Activated naive CD8-positive, alpha-beta T cell treated with anti-CD3 and anti-CD28 coated beads, Interleukin-2, amount 50 U/mL, for 16 hours (primary cell): Measurements from ENCODE around the gene BCAN.

Source experiments
- DNase-seq: peaks from one replicate; pipeline ENCODE4 v3.0.0-alpha.2; 2020; ENCODE audit warnings: low read depth, low spot score

Gene BCAN

DNA sequence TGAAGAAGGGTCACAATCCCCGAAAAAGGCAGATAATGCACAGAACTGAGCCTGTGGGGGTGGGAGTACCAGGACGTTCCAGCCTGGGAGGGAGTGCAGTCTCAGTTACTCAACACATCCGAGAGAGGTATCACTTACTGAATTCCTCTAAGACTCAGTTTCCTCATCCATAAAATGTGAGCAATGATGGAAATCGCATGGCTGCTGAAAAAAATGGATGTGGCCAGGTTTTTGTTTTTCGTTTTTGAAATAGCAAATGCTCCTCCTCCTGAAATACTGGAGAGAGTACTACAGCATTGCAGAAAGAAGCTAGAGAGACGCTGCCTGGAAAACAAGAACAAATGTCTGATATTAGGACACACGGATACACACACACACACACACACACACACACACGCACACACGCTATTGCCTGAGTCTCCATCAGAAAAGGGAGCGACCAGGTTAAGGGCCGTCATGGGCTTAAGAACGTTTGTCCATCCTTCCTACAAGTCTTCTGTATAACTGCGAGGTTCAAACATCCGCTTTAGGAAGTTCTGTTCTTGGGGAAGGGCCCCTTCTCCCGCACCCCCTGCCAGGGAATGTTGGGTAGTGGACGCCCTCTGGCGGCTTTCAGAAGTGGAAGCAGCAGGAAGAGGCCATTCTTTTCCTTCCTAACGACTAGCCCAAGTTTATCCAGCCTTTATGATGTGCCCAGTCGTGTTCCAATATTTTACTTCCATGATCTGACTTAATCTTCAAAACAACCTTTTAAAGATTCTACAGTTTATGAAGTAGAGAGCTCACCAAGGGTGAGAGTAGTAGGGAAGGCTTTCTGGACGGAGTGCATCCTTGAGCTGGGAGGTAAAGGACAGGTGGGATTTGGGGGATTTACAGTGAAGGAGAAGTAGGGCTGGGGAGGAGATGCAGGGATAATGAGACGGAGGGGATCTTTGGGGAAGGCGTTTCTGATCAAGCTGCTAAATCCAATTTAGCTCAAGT is 36.0 kb downstream of the BCAN start:
- DNase-seq, result no peak

DNA sequence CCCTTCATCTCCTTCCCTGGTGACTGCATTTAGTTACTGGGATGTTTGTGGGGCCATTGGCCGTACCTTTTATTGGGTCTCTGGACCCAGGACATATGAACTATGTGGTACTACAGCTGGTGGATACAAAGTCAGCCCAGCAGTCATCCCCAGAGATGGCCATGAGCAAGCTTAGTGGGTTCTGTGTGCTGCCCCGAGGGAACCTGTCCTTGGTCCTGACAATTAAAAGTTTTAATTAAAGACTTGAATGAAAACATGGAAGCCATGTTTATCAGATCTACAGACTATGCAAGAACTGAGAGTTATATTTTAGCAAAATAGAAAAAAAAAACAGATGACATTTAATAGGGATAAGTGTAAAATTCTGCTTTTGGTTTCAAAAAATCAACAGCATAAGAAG is 38.1 kb downstream of the BCAN start:
- DNase-seq, result no peak

DNA sequence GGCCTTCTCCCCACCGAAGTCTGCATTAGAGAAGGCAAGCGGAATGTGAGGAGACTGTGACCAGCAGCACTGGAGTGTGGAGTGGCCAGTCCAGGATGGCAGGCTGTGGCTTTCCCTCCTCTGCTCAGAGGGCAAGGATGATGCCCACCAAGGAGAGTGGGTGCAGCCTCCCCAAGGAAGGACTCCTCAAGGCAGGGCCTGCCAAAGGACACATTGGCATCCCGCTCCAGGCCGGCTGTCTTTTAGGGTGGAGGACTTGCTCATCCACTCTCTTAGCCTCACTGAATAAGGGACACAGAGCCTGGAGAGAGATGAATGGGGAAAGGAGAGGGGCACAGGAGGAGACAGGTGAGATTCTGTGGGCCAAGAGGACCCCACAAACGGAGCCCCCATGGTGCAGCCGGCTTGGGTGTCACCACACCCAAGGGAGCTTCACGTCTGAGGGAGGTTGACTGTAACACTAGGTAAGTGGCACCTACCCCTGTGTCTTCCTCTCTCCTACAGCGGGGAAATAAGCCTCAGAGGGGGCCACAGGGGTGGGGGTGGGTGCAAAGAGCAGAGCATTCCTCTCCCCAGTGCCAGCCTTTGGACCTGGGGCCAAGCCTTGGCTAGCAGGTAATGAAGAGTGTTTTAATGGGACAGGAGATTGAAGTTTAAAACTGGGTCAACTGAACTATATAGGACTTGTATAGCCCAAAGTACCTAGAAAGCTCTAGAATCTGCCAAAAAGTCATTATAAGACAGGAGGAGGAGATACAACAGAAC is 39.5 kb downstream of the BCAN start:
- no peak for DNase-seq

DNA sequence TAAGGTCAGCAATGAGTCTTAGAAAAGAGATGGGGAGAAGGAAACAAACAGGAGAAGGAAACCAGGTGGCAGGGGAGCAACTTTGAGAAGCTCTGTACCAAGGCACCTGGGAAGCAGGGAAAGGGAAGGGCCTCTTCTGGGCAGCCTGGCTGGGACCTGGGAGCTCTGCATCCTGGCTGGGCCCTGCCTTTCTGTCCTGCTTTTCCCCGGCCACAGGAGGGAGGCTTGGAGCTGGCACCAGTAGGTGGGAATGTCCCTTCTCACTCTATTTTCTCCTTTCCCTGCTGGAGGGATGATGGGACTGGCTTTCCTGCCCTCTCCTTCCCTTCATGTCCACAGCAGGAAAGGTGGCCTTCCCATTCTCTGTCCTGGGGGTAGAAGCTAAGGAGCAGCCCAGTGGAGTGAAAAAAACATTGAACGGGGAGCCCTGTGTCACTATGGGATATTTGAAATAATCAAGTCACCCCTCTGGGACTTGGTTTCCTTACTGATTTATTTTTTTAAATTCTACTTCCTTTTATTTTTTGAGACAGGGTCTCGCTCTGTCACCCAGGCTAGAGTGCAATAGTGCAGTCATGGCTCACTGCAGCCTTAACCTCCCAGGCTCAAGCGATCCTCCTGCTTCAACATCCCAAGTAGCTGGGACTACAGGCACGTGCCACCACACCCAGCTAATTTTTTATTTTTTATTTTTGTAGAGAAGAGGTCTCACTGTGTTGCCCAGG is 40.4 kb downstream of the BCAN start:
- DNase-seq, result no peak

DNA sequence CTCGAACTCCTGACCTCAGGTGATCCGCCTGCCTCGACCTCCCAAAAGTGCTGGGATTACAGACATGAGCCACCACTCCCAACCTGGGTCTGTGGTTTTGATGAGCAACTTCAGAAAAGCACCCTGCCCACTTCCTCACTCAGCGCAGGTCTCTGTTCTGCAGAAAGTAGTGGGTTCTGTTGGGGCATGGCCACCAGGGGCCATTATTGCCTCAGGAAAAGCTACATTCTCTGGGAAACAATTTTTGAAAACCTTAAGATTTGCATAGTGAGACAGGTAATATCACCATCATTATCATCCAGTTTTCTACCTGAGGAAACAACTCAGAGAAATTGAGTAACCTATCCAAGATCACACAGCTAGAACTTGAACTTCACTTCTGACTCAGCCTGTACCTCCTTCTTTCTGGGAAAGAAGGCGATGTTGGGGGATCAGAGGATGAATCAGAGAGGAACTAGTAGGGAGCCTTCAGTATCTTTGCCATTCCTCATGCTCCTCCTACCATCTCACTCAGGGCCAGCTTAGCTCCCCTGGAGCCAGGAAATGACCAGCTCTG is 42.4 kb downstream of the BCAN start:
- no peak for DNase-seq

DNA sequence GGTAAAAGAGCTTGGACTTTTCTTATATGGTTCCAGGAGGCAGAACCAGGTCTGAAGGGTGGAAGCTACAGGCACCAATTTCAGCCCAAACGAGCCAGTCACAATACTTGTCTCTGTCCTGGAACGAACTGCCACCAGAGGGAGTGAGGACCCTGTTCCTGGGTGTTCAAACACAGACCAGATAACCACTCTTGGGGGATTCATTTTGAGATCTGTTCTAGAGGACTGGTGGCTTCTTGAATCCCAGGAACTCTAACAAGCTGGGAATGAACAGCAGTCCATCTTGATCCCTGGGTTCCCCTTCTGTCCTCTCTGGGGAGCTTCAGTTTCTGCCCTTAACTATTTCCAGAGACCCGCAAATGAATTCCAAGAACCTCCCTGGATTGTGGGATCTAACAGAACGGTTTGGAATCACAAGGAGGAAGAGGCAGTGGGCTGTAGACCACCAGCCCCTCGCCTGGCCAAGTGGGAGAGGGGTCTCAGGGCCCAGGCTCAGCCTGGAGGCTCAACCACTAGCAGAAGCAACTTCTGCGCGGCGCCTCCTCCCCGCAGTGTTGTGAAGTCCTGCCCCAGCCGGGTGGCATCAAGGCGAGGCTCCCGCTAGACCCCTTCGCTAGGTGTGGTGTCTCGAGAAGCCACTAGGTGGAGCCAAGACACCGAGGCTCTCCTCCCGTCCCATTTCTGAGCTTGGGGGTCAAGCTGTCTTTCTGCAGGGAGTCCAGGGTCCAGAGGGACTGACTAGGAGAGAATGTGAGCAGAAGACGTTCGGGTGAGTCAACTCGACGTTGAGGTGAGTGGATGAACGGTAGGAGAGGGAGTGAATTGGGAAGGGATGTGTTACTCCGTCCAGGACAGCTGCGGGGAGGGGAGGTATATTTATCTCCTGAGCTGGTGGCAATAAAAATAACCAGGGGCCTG is 47.4 kb downstream of the BCAN start:
- DNase-seq, result peak; percentile 51

DNA sequence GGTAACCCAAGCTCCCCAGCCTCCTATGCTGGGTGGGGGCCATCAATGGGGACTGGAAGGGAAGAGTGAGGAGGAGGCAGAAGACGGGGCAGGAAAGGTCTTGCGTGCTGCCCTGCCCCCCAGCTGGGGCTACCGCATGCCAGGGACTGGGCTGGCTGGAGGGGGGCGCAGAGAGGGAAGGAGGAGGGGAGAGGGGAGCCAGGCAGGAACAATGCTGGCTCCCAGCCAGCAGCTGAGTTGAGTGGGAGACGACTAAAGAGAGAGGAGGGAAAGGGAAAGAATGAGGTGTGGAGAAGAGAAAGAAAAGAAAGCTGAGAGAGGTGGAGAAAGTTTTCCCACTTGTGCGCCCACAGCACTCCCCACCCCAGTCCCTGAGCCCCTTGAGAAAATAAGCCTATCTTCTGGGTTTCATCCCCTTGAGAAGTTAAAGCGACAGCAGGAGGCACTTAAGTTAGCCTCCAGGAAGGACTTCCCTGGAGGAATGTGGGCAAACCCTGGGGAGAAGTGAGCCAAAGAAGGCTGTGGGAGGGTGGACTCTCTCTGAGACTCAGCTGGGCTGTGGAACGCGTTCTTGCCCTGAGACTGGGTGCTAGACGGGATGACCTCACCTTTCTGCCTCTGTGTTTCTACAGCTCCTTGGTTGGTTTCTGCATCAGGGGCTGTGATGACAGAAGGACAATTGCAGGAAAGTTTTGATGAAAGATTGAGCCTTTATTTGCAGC is 48.2 kb downstream of the BCAN start:
- DNase-seq, result no peak

DNA sequence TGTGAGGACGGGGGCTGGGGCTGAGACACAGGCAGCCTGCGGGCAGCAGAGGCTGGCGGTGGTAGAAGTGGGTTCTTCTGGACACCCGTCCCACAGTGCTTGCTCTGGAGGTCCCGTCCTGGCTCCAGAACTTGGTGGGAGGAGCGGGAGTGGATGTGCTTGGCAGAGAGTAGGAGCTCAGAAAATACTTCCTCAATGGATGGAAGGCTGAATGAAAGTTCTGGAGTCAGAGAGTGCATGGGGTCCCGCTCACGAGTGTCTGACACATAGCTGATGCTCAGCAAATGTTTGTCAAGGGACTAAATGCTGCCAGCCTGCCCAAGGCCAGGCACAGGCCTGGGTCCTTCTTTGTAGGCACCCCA is 48.7 kb downstream of the BCAN start:
- DNase-seq, result no peak

DNA sequence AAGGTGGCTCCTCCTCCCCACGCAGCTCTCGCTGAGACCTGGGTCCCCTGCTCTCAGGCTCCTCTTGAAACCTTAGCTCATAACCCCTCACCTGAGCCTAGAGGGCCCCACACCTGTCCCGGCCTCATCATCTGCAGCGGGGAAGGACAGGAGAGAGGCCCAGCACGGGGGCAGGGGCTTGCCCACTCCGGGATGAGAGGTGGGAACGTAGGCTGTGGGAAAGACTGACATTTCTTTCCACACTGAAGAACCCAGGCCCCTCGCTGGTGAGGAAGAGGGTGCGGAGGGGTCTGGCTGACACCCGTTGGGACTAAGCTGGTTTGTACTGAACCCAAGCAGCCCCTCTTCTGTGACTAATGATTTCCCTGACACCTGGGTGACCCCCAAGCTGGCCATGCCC is 49.3 kb downstream of the BCAN start:
- DNase-seq, result no peak

DNA sequence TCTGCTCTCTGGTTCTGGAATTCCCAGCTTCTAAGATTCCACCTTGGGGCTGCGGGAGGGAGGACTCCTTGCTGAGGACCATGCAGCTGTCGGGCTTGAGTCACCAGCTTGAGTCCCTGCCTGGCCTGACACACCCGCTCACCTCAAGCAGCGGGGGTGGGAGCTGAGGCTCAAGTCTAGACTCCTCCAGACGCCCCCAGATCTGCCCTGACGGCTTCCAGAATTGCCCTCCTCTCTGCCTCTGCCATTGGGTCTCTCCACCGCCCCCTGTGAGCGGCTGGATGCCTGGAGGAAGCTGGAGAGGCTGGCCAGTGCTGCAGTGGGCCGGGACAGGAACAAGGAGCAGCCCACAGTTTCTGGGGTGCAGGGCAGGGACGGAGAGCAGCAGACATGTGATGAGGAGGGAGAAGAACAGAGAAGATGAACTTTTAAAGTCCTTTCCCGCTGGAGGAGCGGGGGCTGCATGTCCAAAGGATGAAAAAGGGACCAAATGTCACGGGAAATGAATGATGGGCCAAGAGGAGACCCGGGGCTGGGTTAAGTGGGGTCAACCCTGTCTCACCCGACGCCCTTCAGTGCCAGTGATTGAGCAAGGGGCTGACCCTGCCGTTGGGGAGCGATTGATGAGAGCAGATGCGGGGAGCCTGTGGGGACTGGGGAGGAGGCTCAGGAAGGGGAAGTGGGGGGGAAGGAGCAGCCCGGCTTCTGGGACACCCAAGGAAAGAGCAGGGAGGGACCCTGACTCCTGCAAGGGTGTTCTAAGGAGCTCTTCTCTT is 49.9 kb downstream of the BCAN start:
- DNase-seq, result no peak

DNA sequence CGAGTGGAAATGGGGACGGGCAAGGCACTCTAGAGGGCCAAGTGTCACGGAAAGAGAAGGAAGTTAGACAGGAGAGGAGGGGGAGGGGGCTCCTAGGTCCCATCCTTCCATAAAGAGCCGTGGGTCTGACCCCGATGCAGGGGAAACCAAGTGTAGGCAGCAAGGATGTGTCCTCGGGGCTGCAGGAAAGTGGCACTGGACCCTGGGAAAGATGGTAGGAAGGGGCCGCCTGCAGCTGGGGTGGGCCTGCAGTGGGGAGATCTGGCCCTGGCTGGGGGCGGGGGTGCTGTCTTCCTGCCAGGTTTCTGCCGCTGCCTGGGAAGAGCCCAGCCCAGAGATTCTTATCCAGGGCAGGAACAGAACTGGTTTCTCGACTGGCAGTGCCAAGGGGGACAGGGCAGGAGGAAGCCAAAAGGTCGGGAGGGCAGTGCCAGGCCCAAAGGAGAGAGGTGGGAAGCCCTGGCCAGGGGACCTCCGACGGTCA is 50.6 kb downstream of the BCAN start:
- no peak for DNase-seq

DNA sequence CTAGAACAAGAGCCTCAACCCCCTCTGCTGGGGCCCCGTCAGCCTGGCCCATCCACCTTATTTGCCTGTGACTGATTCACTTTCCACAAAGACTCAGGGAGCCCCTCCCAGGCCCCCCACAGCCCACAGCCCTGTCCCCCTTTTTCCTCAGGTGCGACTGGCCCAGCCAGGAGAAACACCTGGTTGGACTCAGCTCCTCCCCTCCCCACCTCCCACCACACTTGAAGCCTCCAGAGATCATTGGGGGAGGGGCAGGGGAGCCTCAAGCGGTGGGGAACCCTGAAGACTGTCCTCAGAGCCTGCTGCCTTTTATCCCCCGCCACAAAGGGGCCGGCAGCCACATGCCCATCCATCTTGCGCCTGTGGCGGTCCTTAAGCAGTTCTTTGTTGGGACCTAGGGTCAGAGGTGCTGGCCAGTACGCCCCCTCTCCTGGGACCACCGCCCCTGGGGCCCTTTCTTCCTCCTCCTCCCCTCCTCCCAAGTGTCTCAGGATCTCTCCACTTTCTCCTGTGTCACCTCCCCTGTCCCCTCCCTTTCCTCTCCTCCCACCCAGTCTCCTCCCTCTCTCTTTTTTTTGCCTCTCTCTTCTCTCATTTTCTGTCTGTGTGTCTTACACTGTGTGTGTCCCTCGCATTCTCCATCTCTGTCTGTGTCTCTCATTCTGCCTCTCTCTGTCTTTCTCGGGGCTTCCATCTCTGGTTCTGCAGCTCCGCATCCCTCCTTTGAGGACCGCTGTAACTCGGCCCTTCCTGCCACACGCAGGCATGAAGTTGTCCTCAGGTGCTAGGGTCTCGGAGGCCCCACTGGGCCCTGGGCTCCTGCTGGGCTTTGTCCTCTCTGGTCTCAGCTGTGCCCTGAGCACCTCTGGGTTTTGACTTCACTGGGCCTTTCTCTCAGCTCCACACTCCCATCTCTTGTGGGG is 51.3 kb downstream of the BCAN start:
- DNase-seq, result no peak

DNA sequence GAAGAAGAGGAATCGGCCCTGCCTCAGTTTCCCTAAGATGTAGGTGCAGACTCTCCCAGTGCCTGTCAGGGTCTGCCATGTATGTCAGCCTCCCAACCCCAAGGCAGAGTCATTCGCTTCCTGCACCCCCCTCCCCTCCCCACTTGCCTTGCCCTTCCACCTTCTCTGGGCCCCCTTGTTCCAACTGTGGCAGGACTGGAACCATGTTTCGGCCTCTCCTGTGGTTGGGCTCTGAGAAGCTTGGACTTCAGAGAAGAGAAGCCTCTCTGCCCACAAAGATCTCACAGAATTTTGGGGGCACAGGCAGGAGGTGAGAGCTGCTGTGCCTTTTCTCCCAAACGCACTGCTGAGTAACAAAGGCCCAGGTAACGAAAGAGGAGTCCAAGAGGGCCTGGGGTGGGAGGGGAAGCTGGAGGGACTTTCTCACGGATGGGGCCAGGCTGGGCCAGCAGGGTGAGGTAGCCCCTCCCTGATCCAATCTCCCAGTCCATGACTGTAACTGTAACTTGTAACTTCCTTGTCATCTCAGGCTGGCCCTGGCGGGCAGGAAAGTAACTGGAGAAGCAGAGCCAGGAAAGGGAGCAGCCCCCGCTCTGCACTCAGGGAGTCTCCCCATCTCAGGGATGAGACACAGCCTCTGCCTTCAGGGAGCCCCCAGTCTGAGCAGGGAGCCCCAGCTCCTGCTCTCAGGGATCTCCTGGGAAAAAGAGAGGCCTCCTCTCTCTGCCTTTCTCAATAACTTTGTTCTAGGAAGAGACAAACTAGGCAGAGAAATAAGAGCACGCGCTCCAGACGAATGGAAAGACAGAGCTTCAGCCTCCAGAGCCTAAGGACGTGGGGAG is 52.2 kb downstream of the BCAN start:
- no peak for DNase-seq

DNA sequence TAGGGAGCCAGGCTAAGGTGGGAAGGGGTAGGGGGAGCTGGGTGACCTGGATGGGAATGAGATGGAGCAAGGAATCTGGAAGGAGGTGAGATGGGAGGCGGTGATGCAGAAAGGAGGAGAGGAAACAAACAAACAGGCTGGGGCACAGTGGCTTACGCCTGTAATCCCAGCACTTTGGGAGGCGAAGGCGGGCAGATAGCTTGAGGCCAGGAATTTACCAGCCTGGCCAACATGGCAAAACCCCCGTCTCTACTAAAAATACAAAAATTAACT is 52.7 kb downstream of the BCAN start:
- no peak for DNase-seq

DNA sequence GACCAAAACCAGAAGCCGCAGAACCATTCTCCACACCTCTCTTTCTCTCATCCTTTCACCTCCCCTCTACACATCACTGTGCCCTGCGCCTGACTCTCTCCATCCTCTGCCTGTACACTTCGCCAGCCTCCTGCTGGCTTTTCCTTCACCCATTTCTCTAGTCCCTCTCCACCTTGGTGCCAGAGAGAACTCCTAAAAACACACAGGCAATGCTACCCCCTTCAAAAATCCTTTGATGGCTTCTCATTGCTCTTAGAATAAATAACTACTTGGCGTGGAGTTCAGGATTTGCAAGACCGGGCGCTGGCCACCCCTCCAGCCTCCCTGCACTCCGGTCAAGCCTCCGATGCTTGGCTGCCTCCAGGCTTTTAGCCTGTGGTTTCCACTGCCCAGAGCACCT is 54.8 kb downstream of the BCAN start:
- DNase-seq, result no peak

DNA sequence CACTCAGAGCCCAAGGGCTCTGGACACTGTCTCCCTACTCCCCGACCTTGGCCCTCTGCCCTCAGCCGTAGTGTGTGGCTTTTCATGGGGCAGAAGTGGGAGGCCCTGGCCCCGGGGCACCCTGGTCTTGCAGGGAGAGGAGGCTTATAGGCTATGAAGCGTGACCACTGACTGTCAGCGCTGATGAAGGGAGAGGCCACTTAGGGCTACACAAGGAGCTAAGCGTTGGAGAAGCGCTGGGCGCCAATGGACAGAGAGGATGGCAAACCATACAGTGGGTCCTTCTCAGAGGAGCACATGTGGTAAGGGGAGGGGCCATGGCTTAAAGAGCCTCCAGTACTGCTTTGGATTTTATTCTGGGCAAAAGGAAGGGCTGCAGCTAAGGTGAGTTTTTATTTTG is 55.6 kb downstream of the BCAN start:
- no peak for DNase-seq

DNA sequence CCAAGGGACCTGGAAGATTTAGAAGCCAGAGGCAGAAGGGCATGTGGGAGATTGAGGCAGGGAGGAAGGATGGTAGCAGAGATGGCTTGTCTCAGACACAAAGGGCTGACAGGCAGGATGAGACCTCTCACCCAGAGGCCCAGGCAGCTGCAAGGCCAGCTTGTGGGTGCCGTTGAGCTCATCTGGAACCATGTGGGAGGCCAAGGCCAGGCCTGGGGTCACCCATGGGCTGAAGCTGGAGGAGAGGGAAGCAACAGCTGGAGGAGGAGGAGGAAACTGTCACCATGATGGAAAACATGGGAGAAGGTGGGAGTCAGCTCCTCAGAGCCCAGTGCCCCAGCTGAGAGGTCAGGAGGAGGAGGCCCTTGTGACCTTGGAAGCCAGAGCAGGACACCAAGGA is 57.1 kb downstream of the BCAN start:
- no peak for DNase-seq
